Measurements from ENCODE around the gene RPN1.

GRCh38 chr3:128587391-128587790, 63.2 kb downstream of the RPN1 start:
- TF ChIP-seq CTCF (IDR thresholded peaks at IDR 0.05), result no peak
- no peak for TF ChIP-seq POLR2AphosphoS5 (IDR thresholded peaks at IDR 0.05)
- TF ChIP-seq POLR2A (IDR thresholded peaks at IDR 0.05), result no peak

All from transverse colon (tissue), 4 donors.